ENCODE results near the gene WDR64. TPM values are rescaled to one million over a fixed set of nuclear protein-coding genes. Genes with fewer than 3 reads are reported as not detected.

The WDR64 gene
- total RNA-seq, 3 donors from 2014 or later = not detected

GRCh38 chr1:241828463-241829021 lies 176.5 kb downstream of the WDR64 start:
- TF ChIP-seq POLR2A (IDR thresholded peaks at IDR 0.05) (no peak), CTCF (IDR thresholded peaks at IDR 0.05) (no peak)
- no peak overlapping the region for H3K4me3 ChIP-seq
- H3K27ac ChIP-seq = no peak overlapping the region
- no peaks in the 10 kb centered on the region for H3K36me3 ChIP-seq
- H3K9me3 ChIP-seq = no peaks in the 10 kb centered on the region
- no peaks in the 10 kb centered on the region for H3K4me1 ChIP-seq
- DNase-seq (ENCODE audit: low spot score in 2 of 2) = no peak
- H3K27me3 ChIP-seq = no peaks in the 10 kb centered on the region
- intact Hi-C loops (cut with DNase I; ENCODE audit: low total_unique reads) = loop anchor here (10.0 kb wide), 1 partner anchor 986 kb away; no protein-coding TSS in a partner anchor

- TF ChIP-seq POLR2A (IDR thresholded peaks at IDR 0.05) (no peak), POLR2AphosphoS5 (IDR thresholded peaks at IDR 0.05) (no peak), CTCF (IDR thresholded peaks at IDR 0.05) (no peak)
- intact Hi-C loops (cut with DNase I; ENCODE audit: low total_unique reads) = loop anchor here (10.0 kb wide), 1 partner anchor 985 kb away; no protein-coding TSS in a partner anchor
- H3K27ac ChIP-seq = no peak overlapping the region
Observed at GRCh38 chr1:241829468-241829867, 177.4 kb downstream of the WDR64 start.

GRCh38 chr1:241834733-241835377 lies 182.8 kb downstream of the WDR64 start:
- intact Hi-C loops (cut with DNase I; ENCODE audit: low total_unique reads) = no loop called here
- Histone ChIP-seq H3K4me1 (no peaks in the 10 kb centered on the region), H3K9me3 (no peaks in the 10 kb centered on the region), H3K36me3 (no peaks in the 10 kb centered on the region), H3K27me3 (no peaks in the 10 kb centered on the region), H3K27ac (no peak overlapping the region), H3K4me3 (no peak overlapping the region)
- peak; percentile 31 to 60 (median 54) for TF ChIP-seq CTCF (IDR thresholded peaks at IDR 0.05)
- TF ChIP-seq POLR2AphosphoS5 (IDR thresholded peaks at IDR 0.05) = no peak
- DNase-seq (ENCODE audit: low spot score in 2 of 2) = no peak

More at GRCh38 chr1:241829468-241829867, 177.4 kb downstream of the WDR64 start:
- no peak for DNase-seq (ENCODE audit: low spot score in 2 of 2)
- H3K4me1 ChIP-seq = no peaks in the 10 kb centered on the region
- no peaks in the 10 kb centered on the region for H3K27me3 ChIP-seq
- no peaks in the 10 kb centered on the region for H3K36me3 ChIP-seq
- no peaks in the 10 kb centered on the region for H3K9me3 ChIP-seq
- no peak overlapping the region for H3K4me3 ChIP-seq

- H3K9me3 ChIP-seq = no peaks in the 10 kb centered on the region
- H3K4me1 ChIP-seq = no peaks in the 10 kb centered on the region
- no peaks in the 10 kb centered on the region for H3K27me3 ChIP-seq
- TF ChIP-seq POLR2A (IDR thresholded peaks at IDR 0.05) = no peak
- TF ChIP-seq POLR2AphosphoS5 (IDR thresholded peaks at IDR 0.05) = no peak
- no peak for TF ChIP-seq CTCF (IDR thresholded peaks at IDR 0.05)
- no peak overlapping the region for H3K4me3 ChIP-seq
- no peak overlapping the region for H3K27ac ChIP-seq
- no peaks in the 10 kb centered on the region for H3K36me3 ChIP-seq
- intact Hi-C loops (cut with DNase I; ENCODE audit: low total_unique reads) = no loop called here
- no peak for DNase-seq (ENCODE audit: low spot score in 2 of 2)
Observed at GRCh38 chr1:241836941-241837340, 184.9 kb downstream of the WDR64 start.

GRCh38 chr1:241837416-241837815 lies 185.3 kb downstream of the WDR64 start:
- H3K36me3 ChIP-seq = no peaks in the 10 kb centered on the region
- no peaks in the 10 kb centered on the region for H3K27me3 ChIP-seq
- TF ChIP-seq POLR2AphosphoS5 (IDR thresholded peaks at IDR 0.05) = no peak
- no peak for TF ChIP-seq CTCF (IDR thresholded peaks at IDR 0.05)
- TF ChIP-seq POLR2A (IDR thresholded peaks at IDR 0.05) = no peak
- H3K4me1 ChIP-seq = no peaks in the 10 kb centered on the region
- intact Hi-C loops (cut with DNase I; ENCODE audit: low total_unique reads) = no loop called here
- H3K4me3 ChIP-seq = no peak overlapping the region
- DNase-seq (ENCODE audit: low spot score in 2 of 2) = no peak
- H3K27ac ChIP-seq = no peak overlapping the region
- H3K9me3 ChIP-seq = no peaks in the 10 kb centered on the region
